T1000 (cell line): ENCODE data around the gene DNM2.
A peak's percentile ranks its signal among the peaks of the same experiment; 100 is the strongest.
"Not testable (repeated sequence)": the region's sequence is repeated elsewhere in the genome, so short reads cannot be mapped to it uniquely, and the experiment has no call there.

Source experiments
- DNase-seq: peaks from one replicate; lab custom pipeline; 2025; ENCODE audit warnings: mixed read lengths; lab: John Stamatoyannopoulos, UW

DNM2 gene

GRCh38 chr19:10866495-10866894 is 148.6 kb downstream of the DNM2 start:
- DNase-seq: no peak

GRCh38 chr19:10868872-10869547 is 151.1 kb downstream of the DNM2 start:
- DNase-seq: no peak

DNA sequence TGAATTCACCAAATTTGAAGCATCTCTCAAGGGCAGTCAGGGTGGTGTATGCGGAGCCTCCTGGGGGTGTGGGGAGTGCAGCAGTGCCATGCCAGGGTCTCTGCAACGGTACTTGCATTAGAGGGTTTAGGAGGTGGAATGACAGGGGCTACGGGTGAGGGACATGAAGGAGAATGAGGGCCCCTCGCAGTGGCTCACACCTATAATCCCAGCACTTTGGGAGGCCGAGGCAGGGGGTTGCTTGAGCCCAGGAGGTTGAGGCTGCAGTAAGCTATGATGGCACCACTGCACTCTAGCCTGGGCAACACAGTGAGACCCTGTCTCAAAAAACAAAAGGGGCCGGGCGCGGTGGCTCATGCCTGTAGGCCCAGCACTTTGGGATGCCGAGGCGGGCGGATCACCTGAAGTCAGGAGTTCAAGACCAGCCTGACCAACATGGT is 152.0 kb downstream of the DNM2 start:
- not testable (repeated sequence) for DNase-seq

GRCh38 chr19:10870501-10870954 is 152.6 kb downstream of the DNM2 start:
- no peak for DNase-seq

- DNase-seq: peak; percentile 98
These were observed 153.2 kb downstream of the DNM2 start, which contains the start of gene CARM1 for GRCh38 chr19:10870955-10871603. TSS of gene CARM1 (plus strand) at chr19:10871553. CDS start at chr19:10871703, 150 bp downstream.

DNA sequence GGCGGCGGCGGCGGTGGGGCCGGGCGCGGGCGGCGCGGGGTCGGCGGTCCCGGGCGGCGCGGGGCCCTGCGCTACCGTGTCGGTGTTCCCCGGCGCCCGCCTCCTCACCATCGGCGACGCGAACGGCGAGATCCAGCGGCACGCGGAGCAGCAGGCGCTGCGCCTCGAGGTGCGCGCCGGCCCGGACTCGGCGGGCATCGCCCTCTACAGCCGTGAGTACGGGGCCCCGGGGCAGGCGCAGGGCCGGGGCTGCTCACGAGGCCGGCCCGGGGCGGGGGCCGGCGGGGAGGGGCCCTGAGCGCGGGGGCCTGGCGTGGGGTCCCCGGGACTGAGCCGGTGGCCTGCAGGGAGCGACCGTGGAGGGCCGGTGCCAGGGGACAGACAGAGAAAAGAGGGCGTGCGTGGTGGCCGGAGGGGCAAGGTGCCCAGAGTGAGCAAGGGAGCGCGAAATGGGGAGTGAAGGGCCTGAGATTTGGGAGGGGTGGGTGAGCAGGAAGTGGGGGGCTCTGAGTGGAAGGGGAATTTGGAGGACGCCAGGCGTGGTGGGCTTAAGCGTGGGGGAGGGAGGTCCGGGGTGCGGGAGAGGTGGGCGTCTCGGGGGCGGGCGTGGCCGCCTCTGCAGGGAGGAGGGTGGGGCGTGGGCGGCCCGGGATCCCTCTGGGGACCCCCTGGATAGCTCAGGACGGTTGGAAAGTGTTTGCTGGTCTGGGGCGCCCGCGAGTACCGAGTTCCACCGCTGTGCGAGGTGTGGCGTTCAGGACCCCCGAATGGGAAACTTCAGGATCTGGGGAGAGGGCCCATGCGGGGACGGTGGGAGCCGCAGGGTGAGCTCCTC is 154.0 kb downstream of the DNM2 start:
- no peak for DNase-seq

DNA sequence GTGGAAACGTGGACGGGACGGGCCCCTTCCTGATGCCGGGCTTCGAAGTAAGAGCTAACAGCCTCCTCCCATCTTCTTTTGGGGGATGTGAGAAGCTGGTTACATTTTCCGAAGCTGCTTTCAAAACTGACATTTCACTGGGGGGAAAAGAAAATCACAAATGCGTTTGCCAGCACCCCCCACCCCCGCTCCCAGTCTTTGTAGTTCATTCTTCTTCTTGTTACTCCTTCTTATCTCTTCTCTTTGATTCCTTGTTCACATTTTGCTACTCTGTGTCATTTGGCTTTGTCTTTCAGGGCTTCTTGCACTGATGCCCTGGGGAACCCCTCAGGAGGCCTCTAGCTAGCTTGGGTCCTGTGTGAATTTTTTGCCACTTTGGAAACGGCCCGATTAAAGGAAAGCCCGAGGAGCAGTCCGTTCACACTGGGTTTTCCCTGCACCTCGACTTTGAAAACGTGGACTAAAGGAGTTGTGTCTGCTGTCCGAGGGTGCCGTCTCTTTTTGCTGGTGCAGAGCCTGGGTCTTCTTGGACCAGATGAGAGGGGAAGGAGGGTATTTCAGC is 154.7 kb downstream of the DNM2 start:
- no peak for DNase-seq

GRCh38 chr19:10874024-10874423 is 156.1 kb downstream of the DNM2 start:
- no peak for DNase-seq

DNA sequence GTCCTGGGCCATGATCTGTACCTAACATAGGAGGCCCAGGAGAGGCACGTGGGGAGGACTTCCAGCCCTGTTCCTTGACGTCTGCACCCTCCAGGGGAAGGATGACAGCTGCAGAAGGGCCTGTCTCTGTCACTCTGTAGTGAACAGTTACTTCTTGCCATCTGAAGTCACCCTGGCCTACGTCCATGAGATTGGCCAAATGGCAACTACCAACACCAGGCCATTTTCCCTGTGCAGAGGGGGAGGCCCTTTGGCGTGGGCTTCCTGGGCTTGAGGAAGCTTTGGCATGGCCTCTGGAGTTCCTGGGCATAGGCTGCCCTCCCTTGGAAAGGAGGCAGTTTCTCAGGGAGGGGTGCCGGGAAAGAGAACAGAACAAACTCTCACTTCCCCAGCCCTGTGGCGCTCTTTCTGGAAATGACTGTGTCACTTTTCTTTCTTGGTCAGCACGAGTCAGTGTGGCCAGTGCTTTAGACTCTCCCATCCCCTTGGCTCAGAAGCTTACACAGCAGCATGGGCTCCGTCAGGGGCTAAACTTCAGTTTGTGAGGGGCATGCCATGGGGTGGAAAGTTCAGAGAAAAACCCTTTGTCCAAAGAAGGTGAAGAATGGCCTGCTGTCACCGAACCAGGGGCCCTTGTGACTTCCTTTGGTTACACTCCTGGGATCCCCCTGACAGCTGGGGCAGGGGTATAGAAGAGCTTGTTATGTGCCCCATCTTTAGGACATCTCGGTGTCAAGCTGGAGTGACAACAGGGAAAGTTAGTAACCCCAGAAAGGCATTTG is 158.8 kb downstream of the DNM2 start:
- no peak for DNase-seq

GRCh38 chr19:10877608-10878007 is 159.7 kb downstream of the DNM2 start:
- DNase-seq: not testable (repeated sequence)

DNA sequence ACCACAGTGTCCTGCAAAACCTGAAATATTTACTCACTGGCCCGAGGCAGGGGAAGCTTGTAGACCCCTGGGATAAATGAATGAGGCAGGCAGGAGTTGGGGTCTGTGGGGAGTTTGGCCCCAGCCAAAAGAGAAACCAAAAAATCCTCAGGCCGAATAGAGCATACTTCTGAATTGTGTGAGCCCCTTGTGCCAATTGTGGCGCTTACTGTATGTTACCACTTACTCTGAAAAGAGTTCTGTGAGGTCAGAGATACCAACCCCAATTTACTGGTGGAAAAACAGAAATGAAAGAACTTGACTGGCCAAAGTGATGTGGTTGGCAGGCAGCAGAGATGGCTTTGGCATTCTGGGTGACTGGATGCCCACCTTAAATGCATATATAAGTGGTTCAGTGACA is 160.4 kb downstream of the DNM2 start:
- DNase-seq: no peak
